Astrocyte (in vitro differentiated cells and primary cell): ENCODE measurements around the gene NTN3.

Source experiments
- EZH2 ChIP-seq: IDR thresholded peaks from 2 replicates; pipeline ENCODE4 v1.6.1; 2012; ENCODE audit warnings: mild to moderate bottlenecking, low read length, inconsistent platforms; ENCODE audit not compliant: insufficient read depth
- TF ChIP-seq, protein P1 (sequence below): IDR thresholded peaks from 2 replicates; pipeline ENCODE4 v1.5.1; 2011; ENCODE audit warnings: low read depth, mild to moderate bottlenecking, inconsistent platforms, low read length, moderate library complexity; ENCODE audit not compliant: insufficient read depth

DNA sequence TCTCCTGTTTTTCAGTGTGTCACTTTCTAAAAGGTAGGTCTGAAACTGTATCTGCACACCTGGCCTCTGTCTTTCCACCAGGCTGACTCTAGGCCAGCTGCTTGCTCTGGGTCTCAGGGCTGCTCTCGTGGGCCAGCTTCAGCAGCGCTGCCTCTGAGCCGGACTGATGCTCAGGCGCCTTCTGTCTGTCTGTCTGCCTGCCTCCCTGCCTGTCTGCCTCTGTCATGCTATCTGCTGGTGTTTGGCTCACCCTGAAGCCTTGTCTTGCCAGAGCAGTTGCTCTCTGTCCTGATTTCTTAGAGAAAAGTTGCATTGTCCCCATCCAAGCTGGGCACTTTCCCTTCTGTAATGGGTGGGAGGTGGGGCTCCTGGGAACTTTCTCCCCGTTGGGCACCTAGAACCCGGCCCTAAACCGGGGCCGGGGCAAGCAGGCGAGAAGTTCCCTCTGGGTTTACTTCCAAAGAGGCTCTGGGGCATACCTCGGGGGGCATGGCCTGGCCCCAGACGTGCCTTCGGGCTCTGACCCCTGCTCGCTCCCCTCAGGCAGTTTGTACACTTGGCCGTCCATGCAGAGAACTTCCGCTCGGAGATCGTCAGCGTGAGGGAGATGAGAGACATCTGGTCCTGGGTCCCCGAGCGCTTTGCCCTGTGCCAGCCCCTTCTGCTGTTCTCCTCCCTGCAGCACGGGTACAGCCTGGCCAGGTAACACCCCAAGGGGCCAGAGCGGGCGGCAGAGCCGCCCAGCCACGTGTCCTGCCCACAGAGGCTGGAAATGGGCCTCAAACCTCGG lies 26.8 kb downstream of the NTN3 start:
- TF ChIP-seq, protein P1, sequence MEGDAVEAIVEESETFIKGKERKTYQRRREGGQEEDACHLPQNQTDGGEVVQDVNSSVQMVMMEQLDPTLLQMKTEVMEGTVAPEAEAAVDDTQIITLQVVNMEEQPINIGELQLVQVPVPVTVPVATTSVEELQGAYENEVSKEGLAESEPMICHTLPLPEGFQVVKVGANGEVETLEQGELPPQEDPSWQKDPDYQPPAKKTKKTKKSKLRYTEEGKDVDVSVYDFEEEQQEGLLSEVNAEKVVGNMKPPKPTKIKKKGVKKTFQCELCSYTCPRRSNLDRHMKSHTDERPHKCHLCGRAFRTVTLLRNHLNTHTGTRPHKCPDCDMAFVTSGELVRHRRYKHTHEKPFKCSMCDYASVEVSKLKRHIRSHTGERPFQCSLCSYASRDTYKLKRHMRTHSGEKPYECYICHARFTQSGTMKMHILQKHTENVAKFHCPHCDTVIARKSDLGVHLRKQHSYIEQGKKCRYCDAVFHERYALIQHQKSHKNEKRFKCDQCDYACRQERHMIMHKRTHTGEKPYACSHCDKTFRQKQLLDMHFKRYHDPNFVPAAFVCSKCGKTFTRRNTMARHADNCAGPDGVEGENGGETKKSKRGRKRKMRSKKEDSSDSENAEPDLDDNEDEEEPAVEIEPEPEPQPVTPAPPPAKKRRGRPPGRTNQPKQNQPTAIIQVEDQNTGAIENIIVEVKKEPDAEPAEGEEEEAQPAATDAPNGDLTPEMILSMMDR = no peak
- TF ChIP-seq EZH2 = no peak
